Trophoblast cell (in vitro differentiated cells and primary cell): ENCODE data around the gene STXBP6.

Source experiments
- DNase-seq, 2 donors: peaks; one replicate each; pipeline ENCODE4 v3.0.0-alpha.2; 2016
- H2AFZ ChIP-seq: 2 replicates; pipeline ENCODE4 v1.6.1; 2013; ENCODE audit warnings: low read length, moderate library complexity, mild to moderate bottlenecking; ENCODE audit not compliant: insufficient read depth, poor library complexity
- H2AK5ac ChIP-seq: 2 replicates; pipeline ENCODE4 v1.6.1; 2013; ENCODE audit warnings: mild to moderate bottlenecking, low read length
- H2BK120ac ChIP-seq: 2 replicates; pipeline ENCODE4 v1.6.1; 2013; ENCODE audit warnings: low read length, mild to moderate bottlenecking, moderate library complexity; ENCODE audit not compliant: insufficient read depth, poor library complexity
- H2BK12ac ChIP-seq: 2 replicates; pipeline ENCODE4 v1.6.1; 2013; ENCODE audit warnings: mild to moderate bottlenecking, low read length, moderate library complexity
- H2BK5ac ChIP-seq: 2 replicates; pipeline ENCODE4 v1.6.1; 2013; ENCODE audit warnings: low read length, low read depth, moderate library complexity, mild to moderate bottlenecking; ENCODE audit not compliant: poor library complexity
- H3K14ac ChIP-seq: 2 replicates; pipeline ENCODE4 v1.6.1; 2013; ENCODE audit warnings: mild to moderate bottlenecking, low read length
- H3K18ac ChIP-seq: 2 replicates; pipeline ENCODE4 v1.6.1; 2013; ENCODE audit warnings: mild to moderate bottlenecking, low read length
- H3K23ac ChIP-seq: 2 replicates; pipeline ENCODE4 v1.6.1; 2013; ENCODE audit warnings: low read length
- H3K27ac ChIP-seq: 2 replicates; pipeline ENCODE4 v1.5.1; 2013; ENCODE audit warnings: low read depth, mild to moderate bottlenecking, inconsistent platforms, low read length, moderate library complexity
- H3K27me3 ChIP-seq: 2 replicates; pipeline ENCODE4 v1.6.1; 2013; ENCODE audit warnings: inconsistent platforms, mild to moderate bottlenecking, low read length, moderate library complexity; ENCODE audit not compliant: insufficient read depth
- H3K36me3 ChIP-seq, 2 experiments: 1 replicate in 1 of 2; 2 replicates in 1 of 2; pipeline ENCODE4 v1.6.1; 2013; ENCODE audit warnings: low read length in 2 of 2, mild to moderate bottlenecking in 2 of 2, moderate library complexity in 1 of 2; ENCODE audit not compliant: insufficient read depth in 2 of 2, control insufficient read depth in 1 of 2
- H3K4ac ChIP-seq: 2 replicates; pipeline ENCODE4 v1.6.1; 2013; ENCODE audit warnings: low read depth, mild to moderate bottlenecking, low read length, moderate library complexity
- H3K4me1 ChIP-seq, 2 experiments: 1 replicate in 1 of 2; 2 replicates in 1 of 2; pipeline ENCODE4 v1.6.1; 2013; ENCODE audit warnings: low read length in 2 of 2, mild to moderate bottlenecking in 2 of 2, moderate library complexity in 1 of 2; ENCODE audit not compliant: insufficient read depth in 2 of 2, control insufficient read depth in 1 of 2
- H3K4me2 ChIP-seq: 2 replicates; pipeline ENCODE4 v1.6.1; 2013; ENCODE audit warnings: inconsistent platforms, mild to moderate bottlenecking, low read length, moderate library complexity
- H3K4me3 ChIP-seq: 2 replicates; pipeline ENCODE4 v1.5.1; 2013; ENCODE audit warnings: mild to moderate bottlenecking, low read depth, low read length, inconsistent platforms
- H3K79me1 ChIP-seq: one replicate; pipeline ENCODE4 v1.6.1; 2013; ENCODE audit warnings: low read length
- H3K79me2 ChIP-seq: 2 replicates; pipeline ENCODE4 v1.6.1; 2013; ENCODE audit warnings: low read length, mild to moderate bottlenecking; ENCODE audit not compliant: control insufficient read depth, insufficient read depth, poor library complexity
- H3K9ac ChIP-seq: 2 replicates; pipeline ENCODE4 v1.6.1; 2013; ENCODE audit warnings: mild to moderate bottlenecking, low read length
- H3K9me3 ChIP-seq: 2 replicates; pipeline ENCODE4 v1.6.1; 2013; ENCODE audit warnings: low read depth, mild to moderate bottlenecking, control low read depth, inconsistent platforms, low read length; ENCODE audit not compliant: insufficient read depth
- H4K12ac ChIP-seq: 2 replicates; pipeline ENCODE4 v1.6.1; 2013; ENCODE audit warnings: low read depth, mild to moderate bottlenecking, low read length, moderate library complexity
- H4K8ac ChIP-seq: 2 replicates; pipeline ENCODE4 v1.6.1; 2013; ENCODE audit warnings: low read depth, mild to moderate bottlenecking, low read length, moderate library complexity
- H4K91ac ChIP-seq: one replicate; pipeline ENCODE4 v1.6.1; 2013; ENCODE audit warnings: low read depth, mild to moderate bottlenecking, low read length, moderate library complexity
- WGBS: extraction: QIAGEN DNeasy Blood & Tissue Kit; methylation state at CpG from one replicate; pipeline ENCODE4 v1.1.7; 2013; ENCODE audit warnings: missing lambda C conversion rate; ENCODE audit not compliant: insufficient read length, insufficient coverage; ENCODE audit errors: extremely low coverage; 5-methylcytosine and 5-hydroxymethylcytosine counted together

STXBP6 gene

DNA sequence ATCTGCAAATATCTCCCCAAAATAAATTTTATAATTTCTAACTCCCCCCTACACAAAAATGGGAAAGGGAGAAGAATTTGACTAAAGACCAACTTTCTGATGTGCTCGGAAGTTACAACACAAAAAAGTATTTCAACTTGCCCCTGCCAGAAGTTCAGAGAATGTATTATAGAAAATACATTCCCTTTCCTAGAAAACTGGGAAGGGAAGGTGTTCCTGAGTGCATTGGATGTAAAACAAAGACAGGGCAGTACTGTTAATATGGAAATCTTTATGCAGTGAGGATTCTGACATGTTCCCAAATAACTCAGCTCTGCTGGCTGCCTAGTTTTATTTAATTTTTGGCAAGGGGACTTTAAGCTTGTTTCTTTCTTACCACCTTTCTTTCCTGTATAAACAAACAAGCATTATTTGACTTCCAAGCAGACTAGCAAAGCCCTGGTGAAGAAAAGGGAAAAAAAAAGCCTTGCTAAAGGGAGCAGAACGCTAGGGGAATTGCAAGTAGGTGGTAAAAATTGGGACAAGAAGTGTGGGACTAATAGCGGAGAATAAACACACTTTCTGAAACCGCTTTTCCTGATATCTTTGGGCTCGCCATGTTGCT lies 124.1 kb downstream of the STXBP6 start:
- H3K4ac ChIP-seq = no peak overlapping the region
- no peak overlapping the region for H4K8ac ChIP-seq
- H2AFZ ChIP-seq = no peak overlapping the region
- no peaks in the 10 kb centered on the region for H3K9me3 ChIP-seq
- no peak overlapping the region for H4K12ac ChIP-seq
- no peak overlapping the region for H2AK5ac ChIP-seq
- H4K91ac ChIP-seq = no peak overlapping the region
- no peak overlapping the region for H2BK12ac ChIP-seq
- no peak overlapping the region for H3K23ac ChIP-seq
- no CpG with 5 or more reads among the region's 5 CpGs for WGBS
- H2BK5ac ChIP-seq = no peak overlapping the region
- H3K4me2 ChIP-seq = no peak overlapping the region
- no peaks in the 10 kb centered on the region for H3K79me1 ChIP-seq
- no peaks in the 10 kb centered on the region for H3K79me2 ChIP-seq
- H3K27me3 ChIP-seq = no peaks in the 10 kb centered on the region
- no peaks in the 10 kb centered on the region for H3K36me3 ChIP-seq
- no peak overlapping the region for H2BK120ac ChIP-seq
- DNase-seq = no peak
- no peak overlapping the region for H3K4me3 ChIP-seq
- no peak overlapping the region for H3K18ac ChIP-seq
- H3K27ac ChIP-seq = no peak overlapping the region
- no peaks in the 10 kb centered on the region for H3K4me1 ChIP-seq
- no peak overlapping the region for H3K9ac ChIP-seq
- no peak overlapping the region for H3K14ac ChIP-seq

DNA sequence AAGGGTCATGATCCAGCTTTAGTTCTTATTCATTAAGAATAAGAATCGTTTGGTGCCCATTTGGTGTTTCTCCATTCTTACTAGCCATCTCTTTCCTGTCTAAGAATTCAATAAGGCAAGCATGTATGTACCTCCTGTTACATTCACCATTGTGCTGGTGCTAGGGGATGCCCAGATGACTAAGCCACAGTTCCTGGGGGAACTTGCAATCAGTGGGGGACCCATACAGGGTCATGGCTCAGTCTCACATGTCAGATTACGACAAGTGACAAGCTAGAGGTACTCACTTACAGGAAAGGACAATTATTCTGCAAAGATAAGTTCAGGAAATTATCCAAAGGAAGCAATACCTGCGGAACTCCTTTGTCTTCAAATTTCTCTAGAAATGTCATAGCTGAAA lies 125.4 kb downstream of the STXBP6 start:
- H3K79me2 ChIP-seq = no peaks in the 10 kb centered on the region
- H3K4ac ChIP-seq = no peak overlapping the region
- no peak overlapping the region for H3K9ac ChIP-seq
- no CpG with 5 or more reads among the region's 3 CpGs for WGBS
- no peaks in the 10 kb centered on the region for H3K4me1 ChIP-seq
- H2AK5ac ChIP-seq = no peak overlapping the region
- H2AFZ ChIP-seq = no peak overlapping the region
- no peak overlapping the region for H3K18ac ChIP-seq
- no peak overlapping the region for H3K27ac ChIP-seq
- DNase-seq = no peak
- no peak overlapping the region for H3K4me3 ChIP-seq
- no peak overlapping the region for H2BK12ac ChIP-seq
- no peak overlapping the region for H4K12ac ChIP-seq
- no peaks in the 10 kb centered on the region for H3K36me3 ChIP-seq
- no peak overlapping the region for H3K4me2 ChIP-seq
- H4K8ac ChIP-seq = no peak overlapping the region
- no peak overlapping the region for H2BK5ac ChIP-seq
- no peaks in the 10 kb centered on the region for H3K27me3 ChIP-seq
- H2BK120ac ChIP-seq = no peak overlapping the region
- H3K79me1 ChIP-seq = no peaks in the 10 kb centered on the region
- no peak overlapping the region for H3K23ac ChIP-seq
- H3K9me3 ChIP-seq = no peaks in the 10 kb centered on the region
- H3K14ac ChIP-seq = no peak overlapping the region
- no peak overlapping the region for H4K91ac ChIP-seq

DNA sequence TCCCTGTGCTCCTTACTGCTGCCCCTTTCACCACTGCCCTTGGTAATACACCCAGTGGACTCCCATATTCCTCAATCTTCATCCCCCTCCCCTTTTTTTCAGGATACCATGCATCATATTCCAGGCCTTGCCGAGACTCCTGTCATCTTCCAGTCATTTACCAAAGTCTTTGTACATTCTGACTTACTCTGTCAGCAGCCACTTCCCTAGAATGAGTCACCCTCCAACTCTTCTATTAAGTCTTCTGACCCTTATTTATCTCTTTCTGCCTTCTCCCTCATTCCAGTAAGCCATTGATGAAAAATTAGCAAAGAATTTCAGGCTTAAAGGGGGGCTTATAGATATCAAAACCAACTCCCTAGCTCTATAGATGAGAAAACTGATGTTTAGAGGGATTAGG lies 128.0 kb downstream of the STXBP6 start:
- no peak overlapping the region for H3K4me3 ChIP-seq
- H3K4me2 ChIP-seq = no peak overlapping the region
- no peak overlapping the region for H4K91ac ChIP-seq
- H3K79me1 ChIP-seq = no peaks in the 10 kb centered on the region
- WGBS = no CpG with 5 or more reads among the region's 1 CpG
- no peak overlapping the region for H3K18ac ChIP-seq
- no peak overlapping the region for H4K12ac ChIP-seq
- H2BK12ac ChIP-seq = no peak overlapping the region
- H3K9me3 ChIP-seq = no peaks in the 10 kb centered on the region
- H3K27ac ChIP-seq = no peak overlapping the region
- no peak overlapping the region for H3K23ac ChIP-seq
- no peaks in the 10 kb centered on the region for H3K36me3 ChIP-seq
- no peak overlapping the region for H3K9ac ChIP-seq
- no peak overlapping the region for H3K14ac ChIP-seq
- no peak overlapping the region for H2BK5ac ChIP-seq
- H2AK5ac ChIP-seq = no peak overlapping the region
- no peaks in the 10 kb centered on the region for H3K27me3 ChIP-seq
- no peaks in the 10 kb centered on the region for H3K79me2 ChIP-seq
- no peak overlapping the region for H2AFZ ChIP-seq
- H3K4ac ChIP-seq = no peak overlapping the region
- H2BK120ac ChIP-seq = no peak overlapping the region
- no peaks in the 10 kb centered on the region for H3K4me1 ChIP-seq
- H4K8ac ChIP-seq = no peak overlapping the region
- DNase-seq = no peak

GRCh38 chr14:24920265-24921075 lies 129.5 kb downstream of the STXBP6 start:
- Histone ChIP-seq H2AK5ac (no peak overlapping the region), H3K4me3 (no peak overlapping the region), H3K9me3 (no peaks in the 10 kb centered on the region), H3K4ac (no peak overlapping the region), H3K27me3 (no peaks in the 10 kb centered on the region), H3K9ac (no peak overlapping the region), H3K18ac (no peak overlapping the region), H3K23ac (no peak overlapping the region), H2BK120ac (no peak overlapping the region), H3K79me2 (no peaks in the 10 kb centered on the region), H4K8ac (no peak overlapping the region), H3K4me1 (no peaks in the 10 kb centered on the region), H3K27ac (no peak overlapping the region), H2AFZ (no peak overlapping the region), H3K4me2 (no peak overlapping the region), H3K36me3 (no peaks in the 10 kb centered on the region), H4K12ac (no peak overlapping the region), H3K14ac (no peak overlapping the region), H2BK5ac (no peak overlapping the region), H4K91ac (no peak overlapping the region), H2BK12ac (no peak overlapping the region), H3K79me1 (no peaks in the 10 kb centered on the region)
- no CpG with 5 or more reads among the region's 4 CpGs for WGBS
- DNase-seq = no peak
